C4-2B (cell line): Measurements from ENCODE around the gene CASZ1.

Source experiments
- H3K27ac ChIP-seq: fragments of 450-650 bp; 2 replicates; pipeline ENCODE4 v1.5.1; 2017
- ZFX ChIP-seq: fragments of 450-650 bp; IDR thresholded peaks from 2 replicates; pipeline ENCODE4 v1.6.1; 2017
- TF ChIP-seq, protein P1 (sequence below): fragments of 450-650 bp; conservative IDR thresholded peaks from 2 replicates; pipeline ENCODE4 v1.5.1; 2017; ENCODE audit warnings: mild to moderate bottlenecking

CASZ1 gene

GRCh38 chr1:10814976-10815857, 18.8 kb upstream of the CASZ1 start:
- TF ChIP-seq, protein P1, sequence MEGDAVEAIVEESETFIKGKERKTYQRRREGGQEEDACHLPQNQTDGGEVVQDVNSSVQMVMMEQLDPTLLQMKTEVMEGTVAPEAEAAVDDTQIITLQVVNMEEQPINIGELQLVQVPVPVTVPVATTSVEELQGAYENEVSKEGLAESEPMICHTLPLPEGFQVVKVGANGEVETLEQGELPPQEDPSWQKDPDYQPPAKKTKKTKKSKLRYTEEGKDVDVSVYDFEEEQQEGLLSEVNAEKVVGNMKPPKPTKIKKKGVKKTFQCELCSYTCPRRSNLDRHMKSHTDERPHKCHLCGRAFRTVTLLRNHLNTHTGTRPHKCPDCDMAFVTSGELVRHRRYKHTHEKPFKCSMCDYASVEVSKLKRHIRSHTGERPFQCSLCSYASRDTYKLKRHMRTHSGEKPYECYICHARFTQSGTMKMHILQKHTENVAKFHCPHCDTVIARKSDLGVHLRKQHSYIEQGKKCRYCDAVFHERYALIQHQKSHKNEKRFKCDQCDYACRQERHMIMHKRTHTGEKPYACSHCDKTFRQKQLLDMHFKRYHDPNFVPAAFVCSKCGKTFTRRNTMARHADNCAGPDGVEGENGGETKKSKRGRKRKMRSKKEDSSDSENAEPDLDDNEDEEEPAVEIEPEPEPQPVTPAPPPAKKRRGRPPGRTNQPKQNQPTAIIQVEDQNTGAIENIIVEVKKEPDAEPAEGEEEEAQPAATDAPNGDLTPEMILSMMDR, result no peak
- TF ChIP-seq ZFX, result no peak
- H3K27ac ChIP-seq, result peak overlapping the region; percentile 23

DNA sequence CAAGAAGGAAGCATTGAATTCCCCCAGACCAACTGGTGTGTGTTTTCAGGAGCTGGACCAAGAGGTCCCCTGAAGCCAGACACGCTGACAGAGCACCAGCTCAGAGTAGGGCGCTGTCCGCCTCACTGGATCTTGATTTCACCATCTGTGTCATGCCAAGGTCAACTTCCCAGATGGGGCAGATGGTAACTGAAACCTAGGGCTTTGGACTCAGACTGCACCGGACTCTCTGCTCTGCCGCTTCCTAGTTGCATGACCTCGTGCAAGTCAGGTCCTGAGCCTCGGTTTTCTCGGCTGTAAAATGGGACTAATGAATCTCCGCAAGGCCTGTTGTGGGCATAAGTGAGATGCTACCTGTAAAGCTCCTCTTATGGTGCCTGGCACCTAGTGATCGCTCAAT, 17.9 kb upstream of the CASZ1 start:
- no peak overlapping the region for H3K27ac ChIP-seq
- TF ChIP-seq, protein P1, result no peak
- no peak for TF ChIP-seq ZFX

GRCh38 chr1:10813799-10814198, 17.4 kb upstream of the CASZ1 start:
- no peak overlapping the region for H3K27ac ChIP-seq
- TF ChIP-seq ZFX, result no peak
- TF ChIP-seq, protein P1, result no peak

DNA sequence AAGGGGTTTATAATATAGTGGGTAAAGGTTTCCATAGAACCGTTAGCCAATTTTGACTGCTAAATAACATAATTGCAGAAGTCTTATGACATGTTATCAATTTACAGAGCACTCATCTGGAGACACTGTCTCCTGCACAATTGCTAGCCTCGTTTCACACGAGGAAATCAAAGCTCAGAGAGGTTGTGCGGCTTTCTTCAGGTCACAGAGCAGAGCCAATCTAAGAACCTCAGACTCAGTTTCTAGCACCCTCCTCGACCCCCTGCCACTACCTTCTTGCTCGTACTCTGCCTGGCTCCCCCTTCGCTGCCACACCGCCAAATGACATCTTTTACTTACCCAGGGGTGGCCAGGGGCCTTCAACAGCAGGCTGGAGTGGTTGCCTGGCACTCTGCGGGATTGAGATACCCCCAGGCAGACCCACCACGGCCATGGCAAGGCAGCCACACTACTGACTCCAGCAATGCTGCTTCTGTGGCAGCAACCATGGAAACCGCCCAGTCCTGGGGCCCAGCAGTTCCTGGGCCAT, 16.0 kb upstream of the CASZ1 start:
- TF ChIP-seq, protein P1, result no peak
- TF ChIP-seq ZFX, result no peak
- no peak overlapping the region for H3K27ac ChIP-seq

DNA sequence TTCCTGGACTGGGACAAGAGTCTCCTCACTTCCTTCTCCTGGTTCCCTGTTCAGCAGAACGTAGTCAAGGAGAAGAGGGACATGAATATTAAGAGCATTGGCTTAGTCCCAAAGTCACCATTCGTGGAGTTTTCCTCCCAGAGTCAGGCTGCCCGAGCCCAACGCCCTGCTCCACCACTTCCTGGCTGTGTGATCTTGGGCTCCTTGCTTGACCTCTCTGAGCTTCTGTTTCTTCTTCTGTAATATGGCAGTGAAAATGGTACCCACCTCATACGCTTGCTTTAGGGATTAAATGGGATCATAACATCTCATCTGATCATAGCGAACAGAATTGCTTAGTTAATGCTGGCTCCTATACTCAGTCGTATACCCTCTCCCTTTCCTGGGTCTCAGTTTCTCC, 12.0 kb upstream of the CASZ1 start:
- H3K27ac ChIP-seq, result no peak overlapping the region
- TF ChIP-seq, protein P1, result no peak
- no peak for TF ChIP-seq ZFX

- H3K27ac ChIP-seq, result no peak overlapping the region
- TF ChIP-seq, protein P1, result no peak
- TF ChIP-seq ZFX, result no peak
These were observed 10.5 kb upstream of the CASZ1 start for GRCh38 chr1:10806966-10807365.

DNA sequence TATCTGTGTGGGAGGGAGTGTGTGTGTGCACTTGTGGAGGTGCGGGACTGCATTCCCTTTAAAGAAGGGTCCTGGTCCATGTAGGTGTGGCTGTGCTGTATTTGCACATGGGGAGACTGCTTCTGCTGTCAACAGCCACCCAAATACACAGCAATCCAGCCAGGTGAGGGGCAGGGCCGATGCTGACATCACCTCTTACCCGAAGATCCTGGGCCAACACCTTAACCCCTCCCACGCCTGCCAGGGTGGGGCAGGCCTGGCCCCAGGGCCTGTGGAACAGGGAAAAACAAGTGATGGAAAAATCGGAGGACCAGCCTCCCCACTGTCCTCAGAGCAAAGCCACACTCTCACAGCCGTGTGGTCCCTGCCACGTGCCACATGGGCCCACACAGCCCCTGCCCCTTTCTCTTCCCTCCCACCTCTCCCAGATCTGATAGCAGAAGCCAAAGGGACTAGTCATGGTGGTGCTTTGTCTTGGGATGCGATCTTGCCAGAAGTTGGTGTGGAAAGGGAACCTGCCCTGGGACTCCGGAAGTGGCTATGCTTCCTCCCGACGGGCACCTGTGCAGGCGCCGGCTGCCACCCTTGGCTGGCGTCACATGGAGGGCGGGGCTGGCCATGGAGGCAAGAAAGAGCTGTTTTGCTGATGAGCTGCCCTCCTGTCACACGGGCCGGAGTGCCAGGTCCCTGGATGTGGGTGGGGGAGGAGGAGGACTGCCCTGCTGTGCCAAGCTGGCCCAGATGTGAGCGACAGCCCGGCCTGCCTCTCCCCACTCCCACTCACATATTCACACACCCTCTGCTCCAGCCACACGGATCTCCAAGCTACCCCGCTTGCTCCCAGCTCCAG, 7.8 kb upstream of the CASZ1 start:
- peak overlapping the region; percentile 61 for H3K27ac ChIP-seq
- no peak for TF ChIP-seq ZFX
- TF ChIP-seq, protein P1, result no peak
